GM18498 (cell line): Measurements from ENCODE around the gene OCSTAMP.

Experiments
- ATAC-seq: cut with Tn5 transposase; IDR thresholded peaks from one replicate; pipeline ENCODE4 v1.9.1; 2021; ENCODE audit warnings: mild to moderate bottlenecking, moderate library complexity; ENCODE audit not compliant: unreplicated experiment

The OCSTAMP gene

GRCh38 chr20:46520976-46521579, 29.4 kb downstream of the OCSTAMP start:
- no peak for ATAC-seq

GRCh38 chr20:46520540-46520939, 29.9 kb downstream of the OCSTAMP start:
- ATAC-seq = no peak

- no peak for ATAC-seq
These were observed 30.9 kb downstream of the OCSTAMP start for GRCh38 chr20:46519471-46520068.

- ATAC-seq = no peak
These were observed 37.3 kb downstream of the OCSTAMP start, which contains the start of gene ZNF334 for GRCh38 chr20:46512943-46513844. ZNF334 (minus strand) TSS chr20:46513559; CDS start chr20:46512102, 1,457 bp downstream.

- ATAC-seq = no peak
These were observed 40.9 kb downstream of the OCSTAMP start for GRCh38 chr20:46509523-46509922.

- no peak for ATAC-seq
These were observed 42.6 kb downstream of the OCSTAMP start for GRCh38 chr20:46507760-46508407.

GRCh38 chr20:46505506-46505905, 44.9 kb downstream of the OCSTAMP start:
- ATAC-seq = no peak

- no peak for ATAC-seq
These were observed 48.5 kb downstream of the OCSTAMP start for GRCh38 chr20:46501961-46502360.

GRCh38 chr20:46501337-46501942, 49.0 kb downstream of the OCSTAMP start:
- ATAC-seq = no peak

GRCh38 chr20:46494077-46494476, 56.4 kb downstream of the OCSTAMP start:
- ATAC-seq = no peak

GRCh38 chr20:46491354-46491753, 59.1 kb downstream of the OCSTAMP start:
- ATAC-seq = no peak
